HepG2 (cell line): ENCODE results near the gene CRIM1. TPM values are rescaled to one million over a fixed set of nuclear protein-coding genes. Genes with fewer than 3 reads are reported as not detected.
A peak's percentile ranks its signal among the peaks of the same experiment; 100 is the strongest.

Experiments
- ATAC-seq: fragments of 200-7000 bp; cut with Tn5 transposase; 3 replicates; pipeline ENCODE4 v1.9.1; 2020; ENCODE audit warnings: mild to moderate bottlenecking, moderate library complexity
- BruUV-seq: library from RNA; stranded (reverse); fragments of 400-500 nt; replicated peaks from 2 replicates; lab custom pipeline; 2021; lab: Mats Ljungman, UMichigan
- CTCF ChIA-PET: fragments of 300-600 bp; formaldehyde crosslinking; extraction: SDS; loops from one replicate; lab custom pipeline; 2021; ENCODE audit warnings: low total read pairs, inconsistent platforms, low intra/inter-chr PET ratio; lab: Yijun Ruan, JAX
- POLR2A ChIA-PET: fragments of 350-600 bp; sonication (Branson Sonifier 250); formaldehyde crosslinking; loops from one replicate; lab custom pipeline; 2020; ENCODE audit warnings: antibody characterized with exemption, inconsistent platforms; lab: Yijun Ruan, JAX
- DNase-seq: peaks from one replicate; pipeline ENCODE4 v3.0.0-alpha.2; 2015; ENCODE audit warnings: low spot score
- FAIRE-seq: peaks from 3 replicates; lab custom pipeline; 2011; peaks lifted over from hg19 to GRCh38; lab: Jason Lieb, UNC
- H2AFZ ChIP-seq: one replicate; pipeline ENCODE4 v1.6.1; 2011; ENCODE audit warnings: low read length, inconsistent platforms
- H3K27ac ChIP-seq: fragments of 300-600 bp; 3 replicates; pipeline ENCODE4 v1.8.0; 2011; ENCODE audit warnings: mixed run types, mild to moderate bottlenecking, mixed read lengths, low read length, inconsistent platforms; ENCODE audit not compliant: insufficient read depth; ENCODE audit errors: extremely low read length
- H3K27me3 ChIP-seq, 2 experiments: fragments of 200-600 bp in 1 of 2; 2 replicates in 1 of 2; 3 replicates in 1 of 2; pipeline versions ENCODE4 v1.6.0 to v1.8.0; 2011; ENCODE audit warnings: low read length in 2 of 2, mild to moderate bottlenecking in 2 of 2, moderate library complexity in 2 of 2, inconsistent platforms in 1 of 2; ENCODE audit not compliant: insufficient read depth in 2 of 2, control insufficient read depth in 1 of 2
- H3K36me3 ChIP-seq, 2 experiments: fragments of 200-600 bp in 1 of 2; replicated peaks in 1 of 2; 2 replicates in 1 of 2; 3 replicates in 1 of 2; pipeline versions ENCODE4 v1.5.1 to v1.8.0; 2011; ENCODE audit warnings: low read length in 2 of 2, inconsistent platforms in 1 of 2; ENCODE audit not compliant: insufficient read depth in 2 of 2, control insufficient read depth in 1 of 2
- H3K4me1 ChIP-seq: 2 replicates; pipeline ENCODE4 v1.5.1; 2012; ENCODE audit warnings: low read length, inconsistent platforms; ENCODE audit not compliant: insufficient read depth
- H3K4me2 ChIP-seq: 2 replicates; pipeline ENCODE4 v1.6.0; 2011; ENCODE audit warnings: low read depth, low read length, inconsistent platforms
- H3K4me3 ChIP-seq, 3 experiments: fragments of 200-600 bp in 1 of 3; sonication (generic), shearing (Covaris generic) in 1 of 3; replicated peaks in 1 of 3; 2 replicates each; pipeline ENCODE4 v1.5.1; 2011 to 2016; ENCODE audit warnings: low read length in 3 of 3, inconsistent platforms in 2 of 3, low read depth in 2 of 3, mild to moderate bottlenecking in 2 of 3, control low read depth in 1 of 3, mixed read lengths in 1 of 3; ENCODE audit not compliant: insufficient read depth in 1 of 3
- H3K79me2 ChIP-seq: one replicate; pipeline ENCODE4 v1.6.1; 2011; ENCODE audit warnings: low read length, inconsistent platforms; ENCODE audit not compliant: insufficient read depth
- H3K9ac ChIP-seq: 2 replicates; pipeline ENCODE4 v1.6.0; 2011; ENCODE audit warnings: mild to moderate bottlenecking, low read depth, low read length, inconsistent platforms; ENCODE audit not compliant: insufficient read depth
- H3K9me3 ChIP-seq: 2 replicates; pipeline ENCODE4 v1.5.1; 2012; ENCODE audit warnings: mild to moderate bottlenecking, low read length
- H4K20me1 ChIP-seq: 2 replicates; pipeline ENCODE4 v1.6.0; 2011; ENCODE audit warnings: inconsistent platforms, mild to moderate bottlenecking, low read length, moderate library complexity; ENCODE audit not compliant: insufficient read depth
- DR1 ChIP-seq: sonication (generic); formaldehyde crosslinking; IDR thresholded peaks from 2 replicates; pipeline ENCODE4 v1.8.0; 2021; ENCODE audit warnings: mild to moderate bottlenecking, missing genetic modification reagents, inconsistent platforms
- FOXO4 ChIP-seq: sonication (generic); formaldehyde crosslinking; conservative IDR thresholded peaks from 2 replicates; pipeline ENCODE4 v1.8.1; 2023; ENCODE audit warnings: missing genetic modification reagents
- HDAC2 ChIP-seq: sonication (generic); formaldehyde crosslinking; IDR thresholded peaks from 2 replicates; pipeline ENCODE4 v1.4.0; 2020; ENCODE audit warnings: missing genetic modification reagents
- HOMEZ ChIP-seq: IDR thresholded peaks from 2 replicates; pipeline ENCODE4 v1.6.1; 2016; ENCODE audit warnings: low read depth
- IRF2 ChIP-seq: IDR thresholded peaks from 2 replicates; pipeline ENCODE4 v1.6.1; 2018; ENCODE audit warnings: missing genetic modification reagents, missing compliant biosample characterization
- NCOA1 ChIP-seq: sonication (generic); formaldehyde crosslinking; IDR thresholded peaks from 2 replicates; pipeline ENCODE4 v1.9.0; 2021; ENCODE audit warnings: missing genetic modification reagents
- PHB2 ChIP-seq: fragments of 450-650 bp; IDR thresholded peaks from 2 replicates; pipeline ENCODE4 v1.6.1; 2018; ENCODE audit not compliant: partially characterized antibody
- ZFP90 ChIP-seq: sonication (generic); formaldehyde crosslinking; IDR thresholded peaks from 2 replicates; pipeline ENCODE4 v1.8.0; 2022; ENCODE audit warnings: missing genetic modification reagents, mild to moderate bottlenecking, inconsistent platforms, borderline replicate concordance
- ZNF10 ChIP-seq: sonication (generic); formaldehyde crosslinking; IDR thresholded peaks from 2 replicates; pipeline ENCODE4 v1.4.0; 2020; ENCODE audit warnings: mild to moderate bottlenecking, low read depth, missing genetic modification reagents, borderline replicate concordance
- ZNF674 ChIP-seq: sonication (generic); formaldehyde crosslinking; IDR thresholded peaks from 2 replicates; pipeline ENCODE4 v1.5.0; 2020; ENCODE audit warnings: low read depth, mild to moderate bottlenecking, missing genetic modification reagents
- ZNF780A ChIP-seq: sonication (generic); formaldehyde crosslinking; IDR thresholded peaks from 2 replicates; pipeline ENCODE4 v1.8.0; 2022; ENCODE audit warnings: mild to moderate bottlenecking, missing genetic modification reagents, moderate library complexity
- WGBS: methylation state at CpG from one replicate; pipeline ENCODE4 v1.1.6; 2017; ENCODE audit warnings: low lambda C conversion rate; 5-methylcytosine and 5-hydroxymethylcytosine counted together
- in situ Hi-C: cut with HindIII; loops from 2 replicates; pipeline ENCODE4 v1.10.0; 2017; ENCODE audit warnings: low pct_unique_long_range_greater_than_20kb; ENCODE audit not compliant: extremely low pct_ligation_motif_present
- intact Hi-C: fragments of 100-400 bp; cut with micrococcal nuclease; formaldehyde crosslinking; loops from one replicate; pipeline ENCODE4 v1.10.0; 2022; ENCODE audit not compliant: unreplicated experiment
- polyA plus RNA-seq, 8 experiments: library from polyadenylated mRNA; depleted of rRNA in 3 of 8; stranded (reverse) in 7 of 8; unstranded in 1 of 8; fragments of >200 nt; fragmentation: Illumina TruSeq in 4 of 8; extraction: Trizol in 4 of 8; gene quantifications; 2 replicates each; pipeline versions ENCODE4 v1.2.1 to v1.2.3, GENCODE V29; 2011 to 2016; ENCODE audit warnings: low read depth in 4 of 8, missing spikeins in 1 of 8, mixed read lengths in 1 of 8; ENCODE audit not compliant: insufficient read depth in 1 of 8
- total RNA-seq, 5 experiments: library from RNA; depleted of rRNA; stranded (reverse); fragments of >200 nt; fragmentation: Illumina TruSeq; extraction: Trizol; gene quantifications; 2 replicates each; pipeline ENCODE4 v1.2.3, GENCODE V29; 2016; ENCODE audit warnings: low read depth in 1 of 5

The CRIM1 gene
- total and polyA plus RNA-seq, 2 of the 13 experiments (the other 11 are each of a cell fraction or from before 2014, with no cell fraction given) = 39.1 to 69.9 TPM

GRCh38 chr2:36381993-36382392, 26.4 kb downstream of the CRIM1 start:
- Histone ChIP-seq H3K36me3 (peaks cover 8 to 10% of the 10 kb centered on the region in 2 experiments; a peak in 4 of 5 replicates), H3K27me3 (no peaks in the 10 kb centered on the region), H3K9ac (0 out of 2 replicates have a peak overlapping the region, but pooled peaks have one; percentile 54), H2AFZ (no peak overlapping the region), H4K20me1 (peaks cover 14% of the 10 kb centered on the region; the same call in 1 of the 2 replicates), H3K9me3 (no peaks in the 10 kb centered on the region), H3K79me2 (peaks cover 94% of the 10 kb centered on the region), H3K27ac (peak overlapping the region; percentile 81), H3K4me2 (peak overlapping the region; percentile 77; the same call in 1 of the 2 replicates), H3K4me1 (peaks cover 79% of the 10 kb centered on the region), H3K4me3 (no peak overlapping the region)
- ATAC-seq (no peak), DNase-seq (no peak), FAIRE-seq (no peak)
- ChIA-PET CTCF (no interaction called here), POLR2A (interaction anchor here (1.4 kb wide), 1 partner anchor 29 kb away, joined by 3 read pairs; no protein-coding TSS in a partner anchor)
- intact Hi-C loops = loop anchor here (1.0 to 2.0 kb wide), 2 partner anchors 24 to 77 kb away; no protein-coding TSS in a partner anchor
- WGBS = 86% methylated on average over 6 of the region's 6 CpGs
- no peak for TF ChIP-seq ZFP90 (CRISPR knock-in tag)
- no peak for TF ChIP-seq ZNF780A (CRISPR knock-in tag)
- TF ChIP-seq FOXO4 = no peak
- no peak for TF ChIP-seq HOMEZ (CRISPR knock-in tag)
- TF ChIP-seq HDAC2 = no peak
- TF ChIP-seq NCOA1 = no peak
- TF ChIP-seq IRF2 (CRISPR knock-in tag) = no peak
- TF ChIP-seq PHB2 = no peak
- no peak for TF ChIP-seq ZNF674 (CRISPR knock-in tag)
- no peak for TF ChIP-seq ZNF10 (CRISPR knock-in tag)
- TF ChIP-seq DR1 (CRISPR knock-in tag) = no peak
- BruUV-seq = no TSS peak
- in situ Hi-C loops = no loop called here
